ENCODE data around the gene GLRX3.
A peak's percentile ranks its signal among the peaks of the same experiment; 100 is the strongest.
"Not testable (repeated sequence)": the region's sequence is repeated elsewhere in the genome, so short reads cannot be mapped to it uniquely, and the experiment has no call there.

Gene GLRX3

GRCh38 chr10:130136226-130137089 lies at the start of gene GLRX3:
GLRX3 (plus strand) TSS chr10:130136391; CDS start chr10:130136421, 30 bp downstream.
- DNase-seq, result peak; percentile 74 to 78 (median 77)

DNA sequence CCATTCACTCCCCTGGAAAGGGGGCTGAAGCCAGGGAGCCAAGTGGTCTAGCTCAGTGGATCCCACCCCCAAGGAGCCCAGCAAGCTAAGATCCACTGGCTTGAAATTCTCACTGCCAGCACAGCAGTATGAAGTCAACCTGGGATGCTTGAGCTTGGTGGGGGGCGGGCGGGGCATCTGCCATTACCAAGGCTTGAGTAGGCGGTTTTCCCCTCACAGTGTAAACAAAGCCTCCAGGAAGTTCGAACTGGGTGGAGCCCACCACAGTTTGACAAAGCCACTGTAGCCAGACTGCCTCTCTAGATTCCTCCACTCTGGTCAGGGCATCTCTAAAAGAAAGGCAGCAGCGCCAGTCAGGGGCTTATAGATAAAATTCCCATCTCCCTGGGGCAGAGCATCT lies 45.6 kb upstream of the GLRX3 start:
- DNase-seq, result not testable (repeated sequence)

- DNase-seq, result no peak
These were observed 36.8 kb upstream of the GLRX3 start for GRCh38 chr10:130099344-130099743.

DNA sequence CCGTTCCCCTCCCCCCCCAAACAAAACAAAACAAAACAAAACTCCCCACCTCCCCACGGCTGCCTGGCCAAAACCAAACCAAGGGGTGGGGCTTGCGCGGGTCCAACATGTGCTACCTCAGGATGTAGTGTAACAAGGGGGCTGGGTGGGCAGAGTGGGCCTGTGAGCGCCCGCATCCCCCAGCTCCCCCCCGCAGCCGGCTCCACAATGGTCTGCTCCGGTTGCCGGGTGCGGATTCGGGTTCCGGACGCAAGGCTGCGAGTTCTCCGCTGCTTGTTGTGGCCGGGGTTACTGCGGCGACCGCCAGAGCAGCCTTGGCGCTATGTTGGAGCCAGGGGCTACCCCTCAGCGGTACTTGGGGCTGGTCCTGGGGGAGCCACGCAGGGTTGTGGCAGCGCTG lies 30.5 kb upstream of the GLRX3 start:
- no peak for DNase-seq

DNA sequence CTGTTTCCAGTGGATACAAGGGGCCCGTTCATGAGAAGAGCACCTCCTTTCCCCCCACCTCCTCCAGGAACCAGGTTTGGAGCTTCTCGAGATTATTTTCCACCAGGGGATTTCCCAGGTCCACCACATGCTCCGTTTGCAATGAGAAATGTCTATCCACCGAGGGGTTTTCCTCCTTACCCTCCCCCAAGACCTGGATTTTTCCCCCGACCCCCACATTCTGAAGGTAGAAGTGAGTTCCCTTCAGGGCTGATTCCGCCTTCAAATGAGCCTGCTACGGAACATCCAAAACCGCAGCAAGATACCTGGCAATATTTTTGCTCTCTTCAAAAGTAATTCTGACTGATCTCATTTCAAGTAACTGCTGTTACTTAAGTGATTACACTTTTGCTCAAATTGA lies 28.0 kb upstream of the GLRX3 start:
- not testable (repeated sequence) for DNase-seq

- peak in 1 of 3 experiments; percentile 8 for DNase-seq
These were observed 27.1 kb upstream of the GLRX3 start for GRCh38 chr10:130108934-130109604.

DNA sequence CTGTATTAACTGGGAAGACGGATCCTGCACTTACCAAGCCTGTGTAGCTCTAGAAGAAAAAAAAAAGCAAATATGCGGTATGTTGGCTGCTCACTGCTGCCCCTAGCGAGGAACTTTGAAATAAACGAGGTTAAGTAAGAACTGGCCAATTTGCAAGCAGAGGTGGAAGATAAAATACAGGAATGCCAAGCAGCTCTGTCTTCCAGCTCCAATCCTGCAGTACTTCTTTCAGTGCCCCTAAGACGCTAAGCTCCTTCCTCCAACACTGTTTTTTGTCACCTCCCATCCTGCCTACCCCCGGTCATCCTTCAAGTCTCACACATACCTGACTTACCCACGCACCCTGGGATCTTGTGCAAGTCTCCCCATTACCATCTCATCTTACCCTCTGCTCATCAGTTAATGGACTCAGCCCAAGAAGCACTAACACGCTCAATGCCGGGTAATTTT lies 26.4 kb upstream of the GLRX3 start:
- DNase-seq, result peak; percentile 58 to 85 (median 65)

GRCh38 chr10:130110246-130111112 lies 25.7 kb upstream of the GLRX3 start, which contains the start of gene C10orf143:
C10orf143 (minus strand) TSS chr10:130110830; CDS start chr10:130110772, 58 bp downstream.
- DNase-seq, result peak; percentile 88 to 97 (median 96)

GRCh38 chr10:130111113-130111851 lies 24.9 kb upstream of the GLRX3 start:
- peak; percentile 86 to 97 (median 92) for DNase-seq

DNA sequence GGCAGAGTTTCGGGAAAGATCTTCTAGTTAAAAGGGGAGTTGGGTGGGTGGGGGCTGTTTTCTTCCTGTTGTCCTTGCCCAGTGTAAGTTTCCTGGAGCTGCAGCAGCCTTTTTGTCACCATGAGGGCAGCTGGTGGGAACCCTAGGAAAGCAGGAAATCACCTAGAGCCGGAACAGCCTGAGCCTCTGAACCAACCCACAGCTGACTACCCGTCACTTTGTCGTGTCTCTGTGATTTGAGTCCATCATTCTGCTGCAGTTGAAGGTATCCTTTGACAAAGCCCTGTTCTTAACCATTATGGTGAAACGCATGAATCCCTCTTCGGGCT lies 24.4 kb upstream of the GLRX3 start:
- DNase-seq, result no peak

DNA sequence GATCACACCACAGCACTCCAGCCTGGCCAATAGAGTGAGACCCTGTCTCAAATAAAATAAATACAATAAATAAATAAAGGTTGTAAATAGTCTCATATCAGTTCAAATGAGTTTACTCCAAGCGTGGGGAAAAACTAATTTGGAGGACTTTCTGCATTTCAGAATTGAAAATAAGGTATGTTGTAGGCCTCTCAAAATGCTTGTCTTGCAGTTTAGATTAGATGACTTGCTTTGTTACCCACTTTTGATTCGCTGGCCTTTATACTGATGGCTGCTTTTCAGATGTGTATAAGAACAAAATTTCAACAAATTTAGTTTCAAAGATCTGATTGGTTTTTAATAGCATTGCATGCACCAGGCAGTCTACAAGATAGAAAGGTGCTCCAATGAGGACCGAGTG lies 23.4 kb upstream of the GLRX3 start:
- no peak for DNase-seq

GRCh38 chr10:130116942-130117341 lies 19.2 kb upstream of the GLRX3 start:
- not testable (repeated sequence) for DNase-seq

- not testable (repeated sequence) for DNase-seq
These were observed 18.7 kb upstream of the GLRX3 start for GRCh38 chr10:130117535-130117934.

DNA sequence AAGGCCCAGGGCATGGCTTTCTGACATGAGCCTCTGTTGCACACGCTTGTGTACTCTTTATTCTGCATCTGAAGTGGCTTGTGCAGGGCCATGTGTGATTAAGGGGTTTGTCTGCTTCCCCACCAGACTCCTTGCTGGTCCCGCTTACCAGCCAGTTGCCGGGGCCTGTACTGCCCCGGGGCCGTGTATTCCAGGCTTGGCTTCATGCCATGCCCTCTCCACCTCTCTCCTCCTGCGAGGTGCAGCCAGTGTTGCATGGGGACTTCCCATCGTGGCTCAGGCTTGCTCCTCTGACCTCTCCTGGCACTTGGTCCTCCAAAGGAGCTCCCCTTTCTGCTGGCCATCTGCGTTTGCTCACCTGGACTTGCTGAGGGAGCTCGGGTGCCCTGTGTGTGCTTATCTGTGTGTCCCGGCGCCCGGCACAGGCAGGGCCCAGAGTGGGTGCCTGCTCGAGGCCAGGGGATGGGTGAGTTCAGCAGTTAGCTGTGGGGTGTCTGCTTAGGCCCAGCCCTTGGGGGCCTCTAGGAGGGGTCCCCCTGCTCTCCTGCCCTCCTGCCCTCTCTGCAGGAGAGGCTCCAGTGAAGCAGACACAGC lies 14.6 kb upstream of the GLRX3 start:
- DNase-seq, result peak in 2 of 3 experiments; percentile 0 to 1

GRCh38 chr10:130127364-130128061 lies 8.7 kb upstream of the GLRX3 start:
- DNase-seq, result peak; percentile 45 to 73 (median 53)

DNA sequence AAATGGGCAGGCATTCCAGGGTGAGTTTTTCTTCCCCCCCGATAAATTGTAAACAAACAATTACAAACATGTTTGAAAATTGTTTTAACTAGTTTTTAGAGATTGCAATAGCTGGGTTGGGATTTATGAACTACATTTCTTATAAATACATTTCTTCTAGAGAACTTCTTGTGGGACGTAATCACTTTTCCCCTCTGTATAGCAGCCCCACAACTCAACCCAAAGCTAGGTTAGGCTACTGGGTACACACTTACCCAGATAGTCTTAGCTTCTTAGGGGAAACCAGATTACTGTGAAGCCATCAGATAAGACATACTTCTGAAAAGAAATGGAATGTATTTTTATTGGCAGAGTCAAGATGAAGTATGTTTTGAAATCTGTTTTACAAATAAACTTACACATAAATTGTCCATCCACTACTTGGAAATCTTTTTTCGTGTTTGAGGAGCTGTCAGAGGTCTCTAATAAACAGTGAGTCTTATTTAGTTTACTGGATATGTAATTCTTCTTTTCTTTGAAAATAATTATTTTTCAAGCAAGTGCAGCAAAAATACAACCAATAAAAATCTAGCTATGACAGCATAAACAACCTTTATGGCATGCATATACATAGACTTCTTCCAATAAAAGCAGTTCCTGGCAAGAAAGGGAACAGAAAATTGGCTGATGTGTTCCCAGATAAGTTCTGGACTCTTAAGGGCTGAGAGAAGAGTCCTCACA lies 8.0 kb upstream of the GLRX3 start:
- no peak for DNase-seq

DNA sequence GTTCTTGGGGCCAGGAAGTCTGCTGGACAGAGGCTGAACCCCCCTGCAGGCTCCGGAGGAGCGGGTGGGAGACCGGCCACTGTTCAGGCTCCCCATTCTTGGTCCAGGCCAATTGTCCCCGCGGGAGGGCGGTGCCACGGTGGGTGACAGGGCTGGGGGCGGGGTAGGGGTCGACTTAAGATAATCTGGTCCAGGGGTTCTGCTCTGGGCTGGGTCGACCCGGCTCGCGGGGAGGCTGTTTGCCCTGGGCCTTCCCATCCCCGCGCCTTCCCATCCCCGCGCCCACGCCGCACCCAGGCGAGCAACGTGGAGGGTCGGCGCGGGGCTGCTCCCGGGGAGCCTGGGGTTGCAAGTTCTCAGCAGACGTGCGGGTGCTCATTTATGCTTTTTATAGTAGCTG lies 7.3 kb upstream of the GLRX3 start:
- DNase-seq, result no peak

DNA sequence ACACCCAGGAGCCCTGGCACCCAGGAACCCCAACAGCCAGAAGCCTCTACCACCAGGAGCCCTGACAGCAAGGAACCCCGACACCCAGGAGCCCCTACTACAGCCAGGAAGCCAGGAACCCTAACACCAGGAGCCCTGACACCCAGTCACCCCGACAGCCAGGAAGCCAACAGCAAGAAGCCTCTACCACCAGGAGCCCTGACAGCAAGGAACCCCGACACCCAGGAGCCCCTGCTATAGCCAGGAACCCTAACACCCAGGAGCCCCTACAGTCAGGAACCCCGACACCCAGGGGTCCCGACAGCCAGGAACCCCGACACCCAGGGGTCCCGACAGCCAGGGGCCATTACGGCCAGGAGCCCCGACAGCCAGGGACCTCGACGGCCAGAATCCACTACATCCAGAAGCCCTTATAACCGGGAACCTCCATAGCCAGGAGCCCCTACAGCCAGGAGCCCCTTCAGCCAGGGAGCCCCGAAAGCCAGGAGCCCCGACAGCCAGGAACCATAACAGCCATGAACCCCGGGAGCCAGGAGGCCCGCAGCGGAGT lies 440 bp upstream of the GLRX3 start:
- DNase-seq, result no peak

DNA sequence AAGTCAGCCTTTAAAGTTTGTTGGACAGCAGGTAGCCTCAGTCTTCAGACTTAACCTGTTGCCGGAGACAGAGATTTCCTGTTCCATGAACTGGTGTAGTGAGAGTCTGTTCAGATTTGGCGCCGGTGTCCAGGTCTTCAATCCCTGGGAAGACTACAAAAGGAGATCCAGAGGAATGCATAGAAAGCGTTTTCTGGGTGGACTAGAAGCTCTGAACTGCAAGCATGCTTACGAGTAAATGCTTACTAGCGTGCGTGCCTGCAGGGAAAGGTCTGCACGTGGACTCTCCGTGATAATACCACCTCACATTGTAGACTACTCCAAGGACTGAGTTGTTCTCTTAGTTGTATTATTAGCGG lies 878 bp downstream of the GLRX3 start:
- DNase-seq, result peak in 1 of 3 experiments; percentile 39

Data from NCI-H1417 (cell line).